PC-9 (cell line): ENCODE data around the gene ATP1B1.

Experiments used
- CTCF ChIP-seq: fragments of 200-600 bp; sonication (generic); conservative IDR thresholded peaks from 2 replicates; pipeline ENCODE4 v1.6.1; 2017; ENCODE audit warnings: mixed run types, antibody characterized with exemption, mild to moderate bottlenecking, moderate library complexity
- EZH2 ChIP-seq: fragments of 200-600 bp; sonication (generic); IDR thresholded peaks from 2 replicates; pipeline ENCODE4 v1.8.0; 2017; ENCODE audit warnings: antibody characterized with exemption, low read depth

- TF ChIP-seq CTCF = no peak
- TF ChIP-seq EZH2 = no peak
These were observed 56.6 kb downstream of the ATP1B1 start for GRCh38 chr1:169163059-169163458.
